NCI-H1930 (cell line): ENCODE measurements around the gene PIP4K2A.
A peak's percentile ranks its signal among the peaks of the same experiment; 100 is the strongest.

ENCODE experiments used
- DNase-seq, 2 experiments: peaks; one replicate each; lab custom pipeline; 2025; lab: John Stamatoyannopoulos, UW

PIP4K2A gene

DNA sequence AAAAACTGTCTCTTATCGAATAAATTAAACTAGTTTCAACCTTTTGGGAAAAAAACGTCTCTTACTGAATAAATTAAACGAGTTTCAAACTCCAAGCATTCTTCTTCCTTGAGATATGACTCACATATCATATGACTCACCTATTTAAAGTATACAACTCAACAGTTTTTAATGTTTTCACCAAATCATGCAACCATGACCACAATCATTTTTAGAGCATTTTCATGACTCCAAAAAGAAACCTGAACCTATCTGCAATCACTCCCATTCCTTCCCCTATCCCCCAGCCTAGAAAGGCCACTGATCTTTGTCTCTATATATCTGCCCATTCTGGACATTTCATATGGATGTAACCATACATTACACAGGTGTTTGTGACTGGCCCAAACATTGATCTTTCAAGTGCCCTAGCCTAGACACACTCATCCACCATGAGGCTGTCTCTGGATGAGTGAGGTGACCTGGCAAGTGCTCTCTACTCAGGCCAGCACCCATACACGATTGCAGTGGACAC lies 115.3 kb downstream of the PIP4K2A start:
- DNase-seq = no peak

- no peak for DNase-seq
Observed at GRCh38 chr10:22598478-22598877, 115.9 kb downstream of the PIP4K2A start.

- no peak for DNase-seq
Observed at GRCh38 chr10:22597138-22597537, 117.2 kb downstream of the PIP4K2A start.

- DNase-seq = no peak
Observed at GRCh38 chr10:22593636-22594198, 120.7 kb downstream of the PIP4K2A start.

DNA sequence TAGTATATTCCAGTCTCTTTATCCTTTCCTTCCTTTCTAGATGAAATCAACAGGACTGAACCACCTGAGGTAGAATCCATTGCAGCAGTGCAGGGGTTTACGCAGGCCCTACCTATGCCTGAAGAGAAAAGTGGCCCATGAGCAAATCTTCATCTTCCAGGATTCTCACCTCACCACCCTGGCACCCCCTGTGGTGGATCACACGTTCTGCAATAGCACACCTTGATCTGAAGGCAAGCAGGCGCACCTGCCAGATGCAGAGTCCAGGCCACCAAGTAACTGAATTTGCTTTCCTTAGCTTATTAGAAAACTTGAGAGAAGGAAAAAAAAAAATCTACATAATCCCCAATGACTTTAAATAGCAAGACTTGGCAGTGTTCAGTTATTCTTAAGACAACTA lies 121.4 kb downstream of the PIP4K2A start:
- DNase-seq = no peak

DNA sequence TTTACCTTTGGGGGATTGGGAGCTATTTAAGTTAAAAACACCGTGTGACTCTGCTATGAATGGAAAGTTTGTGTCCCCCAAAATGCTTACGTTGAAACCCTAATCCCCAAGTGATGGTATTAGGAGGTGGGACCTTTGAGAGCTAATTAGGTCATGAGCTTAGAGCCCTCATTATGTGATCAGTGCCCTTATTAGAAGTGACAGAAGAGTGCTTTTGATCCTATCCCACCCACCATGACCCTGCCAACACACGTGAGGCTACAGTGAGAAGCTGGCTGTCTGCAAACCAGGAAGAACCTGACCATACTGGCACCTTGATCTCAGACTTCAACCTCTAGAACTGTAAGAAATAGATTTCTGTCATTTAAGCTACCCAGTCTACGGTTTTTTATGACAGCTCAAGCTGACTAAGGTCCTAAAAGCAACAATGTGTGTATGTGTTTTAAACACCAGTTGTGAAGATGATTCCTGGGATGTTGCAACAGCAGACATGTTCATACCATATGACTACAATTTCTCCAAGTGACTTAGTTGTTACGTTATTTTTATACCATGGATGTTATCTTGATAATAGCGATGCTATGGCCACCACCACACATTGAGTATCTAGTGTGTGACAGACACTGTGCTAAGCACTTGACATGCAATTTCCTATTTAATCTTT lies 124.4 kb downstream of the PIP4K2A start:
- DNase-seq = no peak

DNA sequence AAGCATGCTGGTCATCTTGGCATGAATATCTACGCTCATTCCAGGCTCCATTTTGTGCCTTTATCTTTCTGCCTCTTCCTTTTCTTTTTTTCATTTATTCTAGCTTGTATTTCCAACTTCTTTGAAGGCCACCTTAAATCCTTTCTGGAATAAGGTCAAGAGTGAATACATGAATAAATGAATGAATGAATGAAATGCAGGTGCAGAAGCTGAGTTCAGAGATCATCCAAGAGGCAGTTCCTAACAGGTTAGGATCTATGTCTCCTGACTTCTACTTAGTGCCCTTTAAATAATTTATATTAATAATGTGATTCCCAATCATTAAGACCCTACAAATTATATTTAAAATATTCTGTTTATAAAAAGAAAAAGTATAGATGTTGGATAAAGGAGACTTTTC lies 125.9 kb downstream of the PIP4K2A start:
- no peak for DNase-seq

- DNase-seq = no peak
Observed at GRCh38 chr10:22583683-22584082, 130.7 kb downstream of the PIP4K2A start.

- no peak for DNase-seq
Observed at GRCh38 chr10:22581461-22581860, 132.9 kb downstream of the PIP4K2A start.

- DNase-seq = peak in 1 of 2 experiments; percentile 28
Observed at GRCh38 chr10:22580711-22581110, 133.7 kb downstream of the PIP4K2A start.

- DNase-seq = no peak
Observed at GRCh38 chr10:22579826-22580225, 134.6 kb downstream of the PIP4K2A start.

DNA sequence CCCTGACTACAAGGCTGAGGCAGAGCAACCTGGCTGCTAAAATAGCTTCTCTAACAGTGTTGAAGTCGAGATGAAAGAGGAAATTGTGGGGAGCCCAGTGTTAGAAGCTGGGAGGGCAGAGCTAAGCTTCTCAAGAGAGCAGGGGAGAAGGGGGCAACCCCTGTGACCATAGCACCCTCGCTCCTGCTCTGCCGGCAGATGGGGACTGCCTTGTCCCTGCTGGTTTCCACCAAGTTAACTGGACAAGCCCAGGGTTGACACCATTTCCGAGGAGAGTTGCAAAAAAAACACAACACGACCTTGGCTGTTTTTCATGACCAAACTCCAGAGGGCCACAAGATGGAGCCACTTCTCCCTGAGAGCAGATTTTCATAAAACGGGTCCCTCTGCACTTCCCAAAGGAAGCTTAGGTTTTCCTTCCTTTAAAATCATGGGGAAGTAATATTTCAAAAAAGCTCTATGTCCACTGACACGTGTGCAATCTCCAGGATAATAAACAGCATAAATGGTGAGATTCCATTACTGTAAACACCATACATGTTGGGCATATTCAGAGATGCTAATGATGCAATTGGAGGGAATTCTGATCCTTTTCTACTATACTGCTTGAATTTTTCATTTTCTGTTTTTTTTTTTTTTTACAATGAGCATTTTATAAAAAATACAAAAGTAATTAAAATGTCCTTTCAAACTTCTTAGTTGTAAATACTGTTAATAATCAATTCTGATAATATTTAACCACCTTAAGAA lies 140.4 kb downstream of the PIP4K2A start:
- DNase-seq = no peak

DNA sequence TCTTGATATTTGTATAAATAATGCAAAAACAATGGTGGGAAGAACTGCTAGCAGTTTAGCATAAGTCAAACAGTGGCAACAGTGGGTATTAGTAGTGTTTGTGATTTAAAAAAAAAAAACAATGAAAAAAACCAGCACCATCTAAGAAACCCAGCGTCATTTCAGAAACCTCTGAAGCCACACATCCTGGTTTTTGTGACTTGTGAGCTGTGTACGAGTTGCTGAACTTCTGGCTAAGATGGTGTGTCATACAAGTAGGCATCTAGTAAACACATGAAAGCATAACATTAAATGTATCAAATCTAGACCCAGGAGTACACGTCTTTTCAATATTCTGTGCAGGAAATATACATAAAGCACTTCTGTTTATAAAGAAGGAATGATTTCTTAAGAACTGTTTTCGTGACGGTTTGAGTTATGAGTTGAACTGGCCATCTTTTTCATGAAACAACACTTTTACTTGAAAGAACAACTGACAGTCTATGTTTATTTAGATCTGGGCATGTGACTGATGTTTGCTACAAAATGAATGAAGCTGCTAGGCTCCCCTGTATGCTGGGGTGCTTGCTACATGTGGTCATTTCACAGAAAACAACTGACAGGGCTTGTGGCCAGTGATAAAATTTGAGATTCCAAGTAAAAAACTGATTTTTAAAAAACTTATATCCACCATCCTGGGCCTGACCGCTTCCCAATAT lies 143.5 kb downstream of the PIP4K2A start:
- DNase-seq = no peak

- DNase-seq = no peak
Observed at GRCh38 chr10:22570234-22570633, 144.1 kb downstream of the PIP4K2A start.

GRCh38 chr10:22568928-22569327 lies 145.4 kb downstream of the PIP4K2A start:
- DNase-seq = no peak

- DNase-seq = no peak
Observed at GRCh38 chr10:22564060-22564459, 150.3 kb downstream of the PIP4K2A start.

DNA sequence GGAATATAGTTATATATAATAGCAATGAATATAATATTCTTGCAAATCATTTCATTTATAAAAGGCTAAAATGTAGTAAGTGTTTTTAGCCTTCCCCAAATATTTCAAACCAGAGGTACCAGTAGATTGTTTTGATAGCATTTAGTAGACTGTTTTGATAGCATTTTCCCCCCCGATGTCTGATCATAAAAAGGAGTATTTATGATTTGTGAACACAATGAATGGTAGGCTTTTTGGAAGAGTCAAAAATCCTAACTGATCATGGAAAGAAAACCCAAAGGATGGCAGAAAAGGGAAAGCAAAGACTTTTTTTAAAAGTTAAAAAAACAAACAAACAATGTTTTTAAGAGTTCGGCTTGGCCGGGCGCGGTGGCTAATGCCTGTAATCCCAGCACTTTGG lies 152.5 kb downstream of the PIP4K2A start:
- DNase-seq = no peak

DNA sequence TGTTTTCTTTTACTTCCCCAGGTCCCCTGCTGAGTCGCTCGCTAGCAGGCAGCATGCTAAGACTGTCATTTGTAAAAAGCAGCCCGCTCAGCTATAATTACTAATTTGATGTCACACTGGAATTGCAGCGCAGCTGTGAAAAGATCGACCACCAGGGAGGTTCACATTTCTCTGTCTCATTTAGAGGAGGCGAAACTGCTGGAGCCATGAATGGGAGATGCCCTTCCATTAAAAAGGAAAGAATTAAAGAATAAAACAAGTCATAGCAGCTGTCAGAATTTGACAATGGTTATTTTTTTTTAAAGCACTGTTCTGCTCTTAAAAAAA lies 153.5 kb downstream of the PIP4K2A start:
- DNase-seq = peak; percentile 55 to 56

DNA sequence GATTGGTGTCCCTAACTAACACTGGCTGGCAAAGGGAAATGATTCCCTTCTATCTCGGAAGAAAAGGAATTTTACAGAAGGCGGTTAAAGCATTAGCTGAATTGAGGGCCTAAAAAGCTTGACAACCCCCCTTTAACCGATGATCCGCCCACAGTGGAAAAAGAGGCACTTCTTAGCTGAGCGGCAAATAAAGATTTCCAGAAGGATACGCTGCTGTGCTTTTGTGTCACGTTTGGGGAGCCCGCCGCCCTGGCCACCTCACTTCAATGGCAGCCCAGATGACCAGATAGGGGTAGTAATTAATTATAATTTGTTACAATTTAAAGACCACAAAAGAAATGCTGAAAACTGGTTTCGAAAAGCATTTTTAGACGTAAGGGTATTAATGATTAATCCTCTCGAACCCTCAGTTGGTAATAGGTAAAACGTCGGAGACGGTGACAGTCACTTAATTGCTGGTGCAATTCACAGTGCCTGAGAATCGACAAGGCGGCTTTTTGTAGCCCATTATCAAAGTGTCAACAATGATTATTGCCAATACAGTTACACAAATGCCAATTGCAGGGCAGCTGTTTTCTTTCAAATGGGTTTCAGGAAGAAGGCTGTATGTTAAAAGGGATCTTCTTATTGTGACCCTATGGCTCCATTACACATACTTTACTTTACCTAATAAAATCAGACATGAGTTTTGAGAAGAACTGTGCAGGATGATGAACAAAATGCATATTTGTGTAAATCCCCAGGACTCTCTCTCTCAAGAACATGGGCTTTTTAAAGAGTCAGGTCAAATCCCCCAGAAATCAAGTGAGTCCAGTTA lies 154.1 kb downstream of the PIP4K2A start:
- peak; percentile 37 to 48 for DNase-seq

- DNase-seq = no peak
Observed at GRCh38 chr10:22557321-22557720, 157.1 kb downstream of the PIP4K2A start.

GRCh38 chr10:22556774-22557173 lies 157.6 kb downstream of the PIP4K2A start:
- no peak for DNase-seq
